DMS 273 (cell line): ENCODE measurements around the gene MRPL58.
"Not testable (repeated sequence)": the region's sequence is repeated elsewhere in the genome, so short reads cannot be mapped to it uniquely, and the experiment has no call there.

Experiments used
- DNase-seq: peaks from one replicate; lab custom pipeline; 2025; ENCODE audit not compliant: unreplicated experiment; lab: John Stamatoyannopoulos, UW

Gene MRPL58

GRCh38 chr17:74987418-74987908, 25.0 kb upstream of the MRPL58 start, which contains the start of gene CDR2L:
Gene CDR2L, plus strand, starts transcription at chr17:74987632. Its CDS starts 412 bp downstream, at chr17:74988044.
- peak; percentile 97 for DNase-seq

GRCh38 chr17:74987909-74988711, 24.4 kb upstream of the MRPL58 start:
- peak; percentile 83 for DNase-seq

- DNase-seq: no peak
Observed at GRCh38 chr17:74990581-74991105, 21.8 kb upstream of the MRPL58 start.

- DNase-seq: no peak
Observed at GRCh38 chr17:74992223-74992622, 20.2 kb upstream of the MRPL58 start.

GRCh38 chr17:74994440-74994839, 18.0 kb upstream of the MRPL58 start:
- no peak for DNase-seq

DNA sequence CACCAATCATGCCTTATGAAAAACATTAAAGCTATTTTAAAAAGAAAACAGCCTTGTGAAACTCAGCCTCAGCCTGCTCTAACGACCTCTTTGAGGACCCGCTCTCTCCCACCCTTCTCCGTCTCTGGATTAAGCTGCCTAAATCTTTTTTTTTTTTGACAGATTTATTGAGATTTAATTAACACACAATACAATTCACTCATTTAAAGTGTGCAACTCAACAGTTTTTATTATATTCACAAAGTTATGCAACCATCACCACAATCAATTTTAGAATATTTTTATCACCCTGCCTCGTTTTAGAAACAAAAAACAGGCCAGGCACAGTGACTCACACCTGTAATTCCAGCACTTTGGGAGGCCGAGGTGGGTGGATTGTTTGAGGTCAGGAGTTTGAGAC, 16.6 kb upstream of the MRPL58 start:
- DNase-seq: no peak

GRCh38 chr17:74998783-74999182, 13.7 kb upstream of the MRPL58 start:
- DNase-seq: no peak

DNA sequence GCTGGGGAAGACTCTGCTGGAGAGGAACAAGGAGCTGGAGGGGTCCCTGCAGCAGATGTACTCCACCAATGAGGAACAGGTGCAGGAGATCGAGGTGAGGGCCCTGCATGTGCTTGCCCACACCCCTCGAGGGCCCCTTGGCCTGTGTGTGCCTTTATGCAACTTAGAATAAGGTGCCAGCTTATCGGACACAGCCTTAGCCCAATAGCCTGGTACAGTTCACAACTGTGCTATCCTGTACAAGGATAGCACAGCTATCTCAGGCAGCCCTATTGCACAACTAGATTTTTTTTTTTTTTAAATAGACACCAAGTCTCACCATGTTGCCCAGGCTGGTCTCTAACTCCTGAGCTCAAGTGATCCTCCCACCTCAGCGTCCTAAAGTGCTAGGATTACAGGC, 12.9 kb upstream of the MRPL58 start:
- DNase-seq: no peak

DNA sequence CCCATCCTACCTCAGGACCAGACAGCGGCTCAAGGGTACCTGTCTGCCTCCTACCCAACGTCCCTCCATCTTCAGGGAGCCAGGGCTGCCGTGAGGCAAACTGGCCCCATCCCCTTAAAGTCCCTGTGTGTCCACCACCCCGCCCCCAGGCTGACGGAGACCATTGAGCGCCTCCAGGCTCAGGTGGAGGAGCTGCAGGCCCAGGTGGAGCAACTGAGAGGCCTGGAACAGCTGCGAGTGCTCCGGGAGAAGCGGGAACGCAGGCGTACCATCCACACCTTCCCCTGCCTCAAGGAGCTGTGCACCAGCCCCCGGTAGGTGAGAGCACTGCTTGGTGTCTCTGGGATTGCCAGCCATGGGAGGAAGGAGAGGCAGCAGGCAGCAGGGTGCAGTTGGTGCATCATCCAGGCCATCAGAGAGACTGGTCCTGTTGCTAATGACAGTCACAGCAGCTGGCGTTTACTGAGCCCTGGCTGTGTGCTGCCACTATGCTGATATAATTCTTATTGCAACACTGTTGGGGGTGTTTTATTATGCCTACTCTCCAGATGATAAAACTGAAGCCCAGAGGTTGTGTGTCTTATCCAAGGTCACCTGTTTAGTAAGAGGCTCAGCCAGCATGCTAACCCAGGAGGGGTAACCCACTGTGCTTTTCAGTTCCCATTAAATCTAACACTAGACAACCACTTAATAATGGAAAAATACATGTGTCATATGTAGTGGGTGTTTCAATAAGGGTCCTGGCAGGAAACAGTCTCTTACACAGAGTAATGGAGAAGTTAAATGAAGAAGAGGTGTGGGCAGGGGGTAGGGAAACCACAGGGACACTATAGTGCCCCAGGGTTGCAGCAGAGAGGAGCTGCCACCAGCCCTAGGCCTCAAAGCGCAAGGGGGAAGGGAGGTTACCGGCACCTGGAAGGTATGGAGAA, 10.3 kb upstream of the MRPL58 start:
- no peak for DNase-seq

- no peak for DNase-seq
Observed at GRCh38 chr17:75003070-75003956, 9.2 kb upstream of the MRPL58 start.

DNA sequence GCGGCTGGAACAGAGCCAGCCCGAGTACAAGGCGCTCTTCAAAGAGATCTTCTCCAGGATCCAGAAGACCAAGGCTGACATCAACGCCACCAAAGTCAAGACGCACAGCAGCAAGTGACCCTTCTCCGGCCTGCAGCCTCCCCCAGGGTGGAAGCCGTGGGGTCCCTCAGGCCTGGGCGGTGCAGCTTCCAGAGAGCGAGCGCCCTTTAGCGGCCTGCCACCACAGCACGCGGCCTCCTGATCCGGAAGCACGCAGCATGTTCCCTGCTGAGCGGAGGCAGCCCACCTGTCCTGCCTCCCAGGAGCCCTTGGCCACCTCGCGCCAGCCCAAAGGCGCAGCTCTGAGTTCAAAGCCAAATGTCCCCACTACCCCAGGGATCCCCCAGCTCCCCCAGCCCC, 8.5 kb upstream of the MRPL58 start:
- no peak for DNase-seq

DNA sequence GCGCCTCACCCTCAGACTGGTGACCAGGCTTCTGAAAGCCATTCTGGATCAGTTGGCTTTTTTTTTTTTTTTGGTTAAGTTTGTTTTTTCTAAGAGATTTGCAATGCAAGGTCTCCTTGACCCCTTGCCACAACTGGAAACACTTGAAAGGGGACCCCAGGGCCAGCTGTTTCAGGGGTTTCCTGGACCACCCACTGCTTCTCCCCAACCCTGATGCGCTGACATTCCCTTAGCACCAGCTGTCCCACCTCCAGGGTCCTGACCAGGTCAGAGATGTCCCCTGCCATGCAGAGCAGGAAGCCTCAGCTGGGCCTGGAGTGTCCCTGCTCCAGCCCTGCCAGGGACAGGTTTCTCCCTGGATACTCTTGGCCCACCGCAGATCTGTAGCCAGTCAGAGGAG, 8.1 kb upstream of the MRPL58 start:
- no peak for DNase-seq

DNA sequence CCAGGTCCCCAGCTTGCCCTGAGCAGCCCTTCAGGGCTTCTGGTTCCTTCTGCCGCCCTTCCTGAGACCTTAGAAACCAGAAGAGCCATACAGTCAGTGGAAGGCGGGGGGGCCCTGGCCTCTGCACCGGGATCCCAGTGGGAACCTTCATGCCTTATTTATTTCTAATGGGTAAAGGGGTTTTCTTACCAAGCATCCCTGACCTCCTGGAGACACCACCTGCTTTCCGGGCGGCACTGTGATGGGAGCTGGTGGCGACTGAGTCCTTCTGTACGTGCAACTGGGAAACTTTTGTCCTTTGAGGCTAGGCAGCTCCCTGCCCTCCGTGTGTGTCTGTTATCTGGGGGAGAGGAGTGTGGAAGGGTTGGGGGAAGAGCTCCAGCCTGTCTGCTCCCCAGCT, 7.2 kb upstream of the MRPL58 start:
- no peak for DNase-seq

- not testable (repeated sequence) for DNase-seq
Observed at GRCh38 chr17:75006084-75006483, 6.4 kb upstream of the MRPL58 start.

- DNase-seq: no peak
Observed at GRCh38 chr17:75006653-75007052, 5.8 kb upstream of the MRPL58 start.

GRCh38 chr17:75008373-75008772, 4.1 kb upstream of the MRPL58 start:
- no peak for DNase-seq

DNA sequence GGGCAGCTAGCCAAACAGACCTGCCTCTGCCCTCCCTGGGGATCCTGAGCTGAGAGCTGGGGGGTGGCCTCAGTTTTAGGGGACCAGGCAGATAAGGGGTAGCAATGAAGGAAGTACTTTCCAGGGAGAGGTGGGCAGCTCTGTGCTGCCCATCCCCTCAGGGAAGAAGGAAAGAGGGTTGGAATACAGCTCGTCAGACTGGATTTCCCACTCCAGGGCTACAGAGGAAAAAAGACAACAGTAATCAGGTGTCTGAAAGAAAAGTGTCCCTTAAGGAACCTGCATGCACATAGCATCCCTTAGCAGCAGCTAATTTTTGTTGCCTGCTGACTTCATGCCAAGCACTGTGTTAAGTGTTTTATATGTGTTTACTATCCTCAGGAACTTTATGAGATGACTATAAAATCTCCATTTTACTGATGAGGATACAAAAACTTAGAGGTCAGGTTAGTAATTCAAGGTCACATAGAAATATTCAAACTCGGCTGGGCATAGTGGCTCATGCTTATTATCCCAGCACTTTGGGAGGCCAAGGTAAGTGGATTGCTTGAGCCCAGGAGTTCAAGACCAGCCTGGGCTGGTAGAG, 3.2 kb upstream of the MRPL58 start:
- no peak for DNase-seq

GRCh38 chr17:75010683-75011400, 1.6 kb upstream of the MRPL58 start:
- peak; percentile 99 for DNase-seq

- DNase-seq: peak; percentile 95
Observed at GRCh38 chr17:75011401-75012095, 922 bp upstream of the MRPL58 start.
